NCI-H446 (cell line): Measurements from ENCODE around the gene EXOC6B.
"Not testable (repeated sequence)": the region's sequence is repeated elsewhere in the genome, so short reads cannot be mapped to it uniquely, and the experiment has no call there.

Experiments
- DNase-seq, 2 experiments: peaks; one replicate each; lab custom pipeline; 2025; lab: John Stamatoyannopoulos, UW

The EXOC6B gene

GRCh38 chr2:72604468-72604867, 221.4 kb downstream of the EXOC6B start:
- no peak for DNase-seq

- no peak for DNase-seq
These were observed 222.4 kb downstream of the EXOC6B start for GRCh38 chr2:72603481-72603880.

GRCh38 chr2:72602711-72603110, 223.1 kb downstream of the EXOC6B start:
- DNase-seq: no peak

GRCh38 chr2:72602095-72602494, 223.7 kb downstream of the EXOC6B start:
- no peak for DNase-seq

GRCh38 chr2:72583836-72584235, 242.0 kb downstream of the EXOC6B start:
- DNase-seq: not testable (repeated sequence)

GRCh38 chr2:72583376-72583775, 242.5 kb downstream of the EXOC6B start:
- no peak for DNase-seq

GRCh38 chr2:72581560-72582181, 244.2 kb downstream of the EXOC6B start:
- DNase-seq: no peak

GRCh38 chr2:72579591-72580180, 246.1 kb downstream of the EXOC6B start:
- DNase-seq: peak; percentile 8 to 42

GRCh38 chr2:72576861-72577260, 249.0 kb downstream of the EXOC6B start:
- no peak for DNase-seq

GRCh38 chr2:72576459-72576858, 249.4 kb downstream of the EXOC6B start:
- DNase-seq: no peak

- DNase-seq: no peak
These were observed 250.9 kb downstream of the EXOC6B start for GRCh38 chr2:72574886-72575285.

GRCh38 chr2:72573232-72573631, 252.6 kb downstream of the EXOC6B start:
- DNase-seq: no peak

- DNase-seq: no peak
These were observed 253.3 kb downstream of the EXOC6B start for GRCh38 chr2:72572501-72572900.

- DNase-seq: no peak
These were observed 255.4 kb downstream of the EXOC6B start for GRCh38 chr2:72570413-72570812.

GRCh38 chr2:72562451-72563153, 263.2 kb downstream of the EXOC6B start:
- no peak for DNase-seq

GRCh38 chr2:72561621-72562318, 264.1 kb downstream of the EXOC6B start:
- no peak for DNase-seq

GRCh38 chr2:72555943-72556342, 269.9 kb downstream of the EXOC6B start:
- DNase-seq: no peak

GRCh38 chr2:72555363-72555762, 270.5 kb downstream of the EXOC6B start:
- not testable (repeated sequence) for DNase-seq

GRCh38 chr2:72554910-72555309, 270.9 kb downstream of the EXOC6B start:
- DNase-seq: not testable (repeated sequence)

GRCh38 chr2:72554381-72554780, 271.5 kb downstream of the EXOC6B start:
- DNase-seq: no peak

- DNase-seq: no peak
These were observed 277.6 kb downstream of the EXOC6B start for GRCh38 chr2:72548081-72548764.

- no peak for DNase-seq
These were observed 280.0 kb downstream of the EXOC6B start for GRCh38 chr2:72545790-72546189.
